SK-N-MC (cell line): ENCODE data around the gene MORN5.
"Not testable (repeated sequence)": the region's sequence is repeated elsewhere in the genome, so short reads cannot be mapped to it uniquely, and the experiment has no call there.

ENCODE experiments used
- EZH2 ChIP-seq: fragments of 200-600 bp; sonication (generic); IDR thresholded peaks from one replicate; pipeline ENCODE4 v1.6.1; 2017; ENCODE audit warnings: antibody characterized with exemption
- POLR2AphosphoS5 ChIP-seq: IDR thresholded peaks from 2 replicates; pipeline ENCODE4 v1.6.1; 2012; ENCODE audit warnings: mild to moderate bottlenecking, low read depth, low read length, borderline replicate concordance

DNA sequence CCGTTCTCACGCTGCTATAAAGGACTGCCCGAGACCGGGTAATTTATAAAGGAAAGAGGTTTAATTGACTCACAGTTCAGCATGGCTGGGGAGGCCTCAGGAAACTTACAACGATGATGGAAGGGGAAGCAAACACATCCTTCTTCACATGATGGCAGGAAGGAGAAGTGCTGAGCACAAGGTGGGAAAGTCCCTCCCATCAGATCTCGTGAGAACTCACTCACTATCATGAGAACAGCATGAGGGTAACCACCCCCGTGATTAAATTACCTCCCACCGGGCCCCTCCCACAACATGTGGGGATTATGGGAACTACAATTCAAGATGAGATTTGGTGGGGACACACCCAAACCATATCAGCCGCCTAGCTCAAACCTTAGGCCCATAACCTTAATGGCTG, 42.5 kb upstream of the MORN5 start:
- TF ChIP-seq POLR2AphosphoS5, EZH2: not testable (repeated sequence)
